IMR-90 (cell line): ENCODE measurements around the gene SART1.

ENCODE experiments used
- CEBPB ChIP-seq: IDR thresholded peaks from 2 replicates; pipeline ENCODE4 v1.6.1; 2012; ENCODE audit warnings: low read depth, low read length, improper control_type of control experiment
- TF ChIP-seq, protein P1 (sequence below): conservative IDR thresholded peaks from 2 replicates; pipeline ENCODE4 v1.5.1; 2012; ENCODE audit warnings: mild to moderate bottlenecking, low read depth, low read length, improper control_type of control experiment

DNA sequence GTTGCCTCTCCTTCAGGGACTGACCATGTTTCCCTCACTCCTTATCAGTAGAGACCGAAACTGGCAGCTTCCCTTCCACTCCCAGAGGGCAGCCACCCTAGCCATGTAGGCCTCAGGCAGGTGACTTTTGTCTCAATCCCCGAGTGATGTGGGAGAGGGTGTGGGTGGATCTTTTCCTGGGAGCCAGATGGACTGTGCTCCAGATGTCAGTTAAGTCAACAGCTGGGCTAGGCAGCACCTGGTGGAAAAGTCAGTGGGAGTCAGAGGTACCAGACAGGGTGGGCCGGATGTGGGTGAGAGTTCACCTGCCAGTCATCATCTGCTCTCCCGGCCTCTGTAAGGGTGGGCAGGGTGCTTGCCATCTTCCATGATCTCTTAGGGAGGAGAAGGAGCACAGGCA is 42.7 kb downstream of the SART1 start:
- TF ChIP-seq CEBPB: no peak
- TF ChIP-seq, protein P1, sequence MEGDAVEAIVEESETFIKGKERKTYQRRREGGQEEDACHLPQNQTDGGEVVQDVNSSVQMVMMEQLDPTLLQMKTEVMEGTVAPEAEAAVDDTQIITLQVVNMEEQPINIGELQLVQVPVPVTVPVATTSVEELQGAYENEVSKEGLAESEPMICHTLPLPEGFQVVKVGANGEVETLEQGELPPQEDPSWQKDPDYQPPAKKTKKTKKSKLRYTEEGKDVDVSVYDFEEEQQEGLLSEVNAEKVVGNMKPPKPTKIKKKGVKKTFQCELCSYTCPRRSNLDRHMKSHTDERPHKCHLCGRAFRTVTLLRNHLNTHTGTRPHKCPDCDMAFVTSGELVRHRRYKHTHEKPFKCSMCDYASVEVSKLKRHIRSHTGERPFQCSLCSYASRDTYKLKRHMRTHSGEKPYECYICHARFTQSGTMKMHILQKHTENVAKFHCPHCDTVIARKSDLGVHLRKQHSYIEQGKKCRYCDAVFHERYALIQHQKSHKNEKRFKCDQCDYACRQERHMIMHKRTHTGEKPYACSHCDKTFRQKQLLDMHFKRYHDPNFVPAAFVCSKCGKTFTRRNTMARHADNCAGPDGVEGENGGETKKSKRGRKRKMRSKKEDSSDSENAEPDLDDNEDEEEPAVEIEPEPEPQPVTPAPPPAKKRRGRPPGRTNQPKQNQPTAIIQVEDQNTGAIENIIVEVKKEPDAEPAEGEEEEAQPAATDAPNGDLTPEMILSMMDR: no peak
